HCT116 (cell line): Measurements from ENCODE around the gene CALU. TPM values are rescaled to one million over a fixed set of nuclear protein-coding genes. Genes with fewer than 3 reads are reported as not detected.

Source experiments
- ATAC-seq: fragments of 200-7000 bp; cut with Tn5 transposase; 2 replicates; pipeline ENCODE4 v1.9.1; 2020; ENCODE audit warnings: mild to moderate bottlenecking, moderate library complexity
- BruUV-seq: library from RNA; stranded (reverse); fragments of 400-500 nt; replicated peaks from 2 replicates; lab custom pipeline; 2021; lab: Mats Ljungman, UMichigan
- CTCF ChIA-PET: fragments of 300-600 bp; sonication (Branson Sonifier 250); formaldehyde crosslinking; loops from one replicate; lab custom pipeline; 2021; ENCODE audit warnings: antibody characterized with exemption; lab: Charles Lee
- POLR2A ChIA-PET: fragments of 300-600, 350-600 bp; sonication (Branson Sonifier 250); formaldehyde crosslinking; loops from one replicate; lab custom pipeline; 2021; ENCODE audit warnings: antibody characterized with exemption; lab: Charles Lee
- RAD21 ChIA-PET, 2 experiments: fragments of 300-600 bp; sonication (Branson Sonifier 250); formaldehyde crosslinking; loops; one replicate each; lab custom pipeline; 2023; ENCODE audit warnings: low total read pairs in 2 of 2; ENCODE audit not compliant: uncharacterized antibody in 2 of 2, unreplicated experiment in 2 of 2, low non-redundant PET in 1 of 2; lab: Charles Lee
- DNase-seq: peaks from one replicate; pipeline ENCODE4 v3.0.0-alpha.2; 2010; ENCODE audit warnings: low read depth, low spot score
- H2AFZ ChIP-seq: fragments of 200-600 bp; shearing (Covaris generic), sonication (generic); 2 replicates; pipeline ENCODE4 v1.6.1; 2017; ENCODE audit warnings: low read depth, mixed run types, mixed read lengths, antibody characterized with exemption, low read length; ENCODE audit not compliant: poor library complexity, severe bottlenecking
- H3K27ac ChIP-seq: 2 replicates; pipeline ENCODE4 v1.5.1; 2012; ENCODE audit warnings: low read depth, low read length
- H3K27me3 ChIP-seq: fragments of 200-600 bp; sonication (generic); 2 replicates; pipeline ENCODE4 v1.6.1; 2016; ENCODE audit warnings: mixed run types, low read length, mixed read lengths; ENCODE audit not compliant: insufficient read depth
- H3K36me3 ChIP-seq, 2 experiments: fragments of 200-500 bp in 1 of 2; fragments of 200-600 bp in 1 of 2; sonication (Bioruptor generic) in 1 of 2; sonication (generic) in 1 of 2; 2 replicates each; pipeline versions ENCODE4 v1.5.1 to v1.6.1; 2014 to 2016; ENCODE audit warnings: low read length in 2 of 2, inconsistent platforms in 1 of 2, mixed read lengths in 1 of 2, mixed run types in 1 of 2; ENCODE audit not compliant: insufficient read depth in 2 of 2, control insufficient read depth in 1 of 2
- H3K4me1 ChIP-seq, 2 experiments: fragments of 200-600 bp in 1 of 2; sonication (generic) in 1 of 2; 2 replicates each; pipeline versions ENCODE4 v1.5.1 to v1.6.1; 2012 to 2017; ENCODE audit warnings: low read length in 2 of 2, inconsistent platforms in 1 of 2, mild to moderate bottlenecking in 1 of 2, mixed read lengths in 1 of 2, mixed run types in 1 of 2, moderate library complexity in 1 of 2; ENCODE audit not compliant: insufficient read depth in 2 of 2, control insufficient read depth in 1 of 2
- H3K4me2 ChIP-seq: fragments of 200-600 bp; sonication (generic); 2 replicates; pipeline ENCODE4 v1.6.1; 2017; ENCODE audit warnings: mixed run types, low read length, mixed read lengths
- H3K4me3 ChIP-seq, 2 experiments: fragments of 200-600 bp in 1 of 2; sonication (generic) in 1 of 2; replicated peaks in 1 of 2; 2 replicates each; pipeline ENCODE4 v1.5.1; 2011 to 2016; ENCODE audit warnings: low read length in 2 of 2, control low read depth in 1 of 2, low read depth in 1 of 2, mild to moderate bottlenecking in 1 of 2, mixed read lengths in 1 of 2, mixed run types in 1 of 2
- H3K79me2 ChIP-seq: fragments of 200-600 bp; sonication (generic); 2 replicates; pipeline ENCODE4 v1.6.1; 2017; ENCODE audit warnings: mild to moderate bottlenecking, mixed run types, low read length, moderate library complexity, mixed read lengths; ENCODE audit not compliant: insufficient read depth
- H3K9ac ChIP-seq: fragments of 200-600 bp; sonication (generic); 2 replicates; pipeline ENCODE4 v1.6.1; 2016; ENCODE audit warnings: low read length, mixed read lengths
- H3K9me2 ChIP-seq: fragments of 200-600 bp; sonication (generic), shearing (Covaris generic); 2 replicates; pipeline ENCODE4 v1.6.1; 2017; ENCODE audit warnings: mixed run types, mild to moderate bottlenecking, moderate library complexity; ENCODE audit not compliant: insufficient read depth
- H3K9me3 ChIP-seq, 2 experiments: fragments of 200-500 bp in 1 of 2; fragments of 200-600 bp in 1 of 2; sonication (Bioruptor generic) in 1 of 2; sonication (generic) in 1 of 2; 2 replicates each; pipeline ENCODE4 v1.6.1; 2014 to 2017; ENCODE audit warnings: low read length in 2 of 2, mixed read lengths in 2 of 2, inconsistent platforms in 1 of 2, low read depth in 1 of 2, mild to moderate bottlenecking in 1 of 2, mixed run types in 1 of 2, moderate library complexity in 1 of 2; ENCODE audit not compliant: control insufficient read depth in 1 of 2, insufficient read depth in 1 of 2
- H4K20me1 ChIP-seq: fragments of 200-600 bp; sonication (generic), shearing (Covaris generic); 2 replicates; pipeline ENCODE4 v1.6.1; 2017; ENCODE audit warnings: mixed run types, mild to moderate bottlenecking, moderate library complexity; ENCODE audit not compliant: insufficient read depth
- ATF3 ChIP-seq: IDR thresholded peaks from 2 replicates; pipeline ENCODE4 v1.6.1; 2012
- CBX3 ChIP-seq: IDR thresholded peaks from 2 replicates; pipeline ENCODE4 v1.6.1; 2012; ENCODE audit warnings: low read depth
- CEBPB ChIP-seq: IDR thresholded peaks from 2 replicates; pipeline ENCODE4 v1.6.1; 2012; ENCODE audit warnings: low read depth
- CTCF ChIP-seq, 3 experiments: fragments of 200-600 bp in 1 of 3; sonication (generic) in 1 of 3; IDR thresholded peaks in 2 of 3; conservative IDR thresholded peaks in 1 of 3; 2 replicates each; pipeline ENCODE4 v1.5.1; 2012 to 2017; ENCODE audit warnings: low read depth in 2 of 3, low read length in 2 of 3, antibody characterized with exemption in 1 of 3, borderline replicate concordance in 1 of 3, control low read depth in 1 of 3, mild to moderate bottlenecking in 1 of 3, mixed read lengths in 1 of 3, mixed run types in 1 of 3, moderate library complexity in 1 of 3; ENCODE audit not compliant: insufficient read depth in 1 of 3
- EGR1 ChIP-seq: IDR thresholded peaks from 2 replicates; pipeline ENCODE4 v1.6.1; 2012; ENCODE audit warnings: low read depth
- ELF1 ChIP-seq: IDR thresholded peaks from 2 replicates; pipeline ENCODE4 v1.6.1; 2012; ENCODE audit warnings: low read depth, borderline replicate concordance
- EZH2 ChIP-seq: fragments of 200-600 bp; sonication (generic); IDR thresholded peaks from 2 replicates; pipeline ENCODE4 v1.6.1; 2017; ENCODE audit warnings: antibody characterized with exemption, mixed run types
- FOSL1 ChIP-seq: IDR thresholded peaks from 2 replicates; pipeline ENCODE4 v1.6.1; 2012; ENCODE audit warnings: low read depth
- JUND ChIP-seq: IDR thresholded peaks from 2 replicates; pipeline ENCODE4 v1.6.1; 2012
- MAX ChIP-seq: IDR thresholded peaks from 2 replicates; pipeline ENCODE4 v1.6.1; 2012
- POLR2A ChIP-seq: IDR thresholded peaks from 2 replicates; pipeline ENCODE4 v1.7.0; 2011; ENCODE audit warnings: borderline replicate concordance; ENCODE audit not compliant: insufficient read depth, insufficient read length; ENCODE audit errors: extremely low read depth
- RAD21 ChIP-seq: IDR thresholded peaks from 2 replicates; pipeline ENCODE4 v1.6.1; 2012; ENCODE audit warnings: low read depth, mild to moderate bottlenecking
- REST ChIP-seq: IDR thresholded peaks from 2 replicates; pipeline ENCODE4 v1.6.1; 2012; ENCODE audit warnings: low read depth
- SIN3A ChIP-seq: IDR thresholded peaks from 2 replicates; pipeline ENCODE4 v1.6.1; 2012; ENCODE audit warnings: low read depth
- SP1 ChIP-seq: IDR thresholded peaks from 2 replicates; pipeline ENCODE4 v1.6.1; 2012; ENCODE audit warnings: low read depth
- YY1 ChIP-seq: IDR thresholded peaks from 2 replicates; pipeline ENCODE4 v1.6.1; 2011; ENCODE audit warnings: low read length, low read depth, moderate library complexity, mild to moderate bottlenecking; ENCODE audit not compliant: insufficient replicate concordance; ENCODE audit errors: extremely low read depth
- ZBTB33 ChIP-seq: IDR thresholded peaks from 2 replicates; pipeline ENCODE4 v1.6.1; 2011; ENCODE audit warnings: mild to moderate bottlenecking, low read length, moderate library complexity; ENCODE audit not compliant: insufficient replicate concordance; ENCODE audit errors: extremely low read depth
- ZFX ChIP-seq: fragments of 450-650 bp; IDR thresholded peaks from 2 replicates; pipeline ENCODE4 v1.6.1; 2017
- ZNF274 ChIP-seq: fragments of 200-500 bp; sonication (Bioruptor generic); IDR thresholded peaks from 2 replicates; pipeline ENCODE4 v1.6.1; 2014; ENCODE audit warnings: mild to moderate bottlenecking, low read depth, low read length, inconsistent platforms
- intact Hi-C: fragments of 100-400 bp; cut with micrococcal nuclease; formaldehyde crosslinking; loops from 2 replicates; pipeline ENCODE4 v1.10.0; 2022
- total RNA-seq: library from RNA; stranded (reverse); gene quantifications from one replicate; pipeline ENCODE4 v1.2.1, GENCODE V29; 2021; ENCODE audit not compliant: unreplicated experiment

Gene CALU
- total RNA-seq, 1 experiment from 2014 or later: 106 TPM

- no peaks in the 10 kb centered on the region for H3K27me3 ChIP-seq
Observed at GRCh38 chr7:128788446-128789412, 49.6 kb downstream of the CALU start.

More at GRCh38 chr7:128788446-128789412, 49.6 kb downstream of the CALU start:
- Histone ChIP-seq H3K9me2 (no peaks in the 10 kb centered on the region), H3K4me3 (no peak overlapping the region), H3K36me3 (no peaks in the 10 kb centered on the region), H3K27ac (no peak overlapping the region), H3K79me2 (no peaks in the 10 kb centered on the region), H3K4me2 (no peak overlapping the region), H3K4me1 (peaks cover 0 to 6% of the 10 kb centered on the region in 2 experiments; a peak in 1 of 4 replicates), H2AFZ (no peak overlapping the region), H3K9me3 (no peaks in the 10 kb centered on the region), H3K9ac (no peak overlapping the region), H4K20me1 (no peaks in the 10 kb centered on the region)
- ChIA-PET CTCF (no interaction called here), RAD21 (no interaction called here), POLR2A (no interaction called here)
- TF ChIP-seq ELF1: no peak
- no peak for TF ChIP-seq RAD21
- TF ChIP-seq MAX: no peak
- TF ChIP-seq FOSL1: no peak
- no peak for TF ChIP-seq YY1
- no peak for TF ChIP-seq REST
- TF ChIP-seq EZH2: no peak
- no peak for TF ChIP-seq ZNF274
- no peak for TF ChIP-seq CTCF (IDR thresholded peaks at IDR 0.05 in 2 of 3, conservative IDR thresholded peaks at IDR 0.05 in 1 of 3; ENCODE audit: borderline replicate concordance in 1 of 3, insufficient read depth in 1 of 3, low read depth in 2 of 3, low read length in 2 of 3)
- no peak for TF ChIP-seq CBX3
- TF ChIP-seq ZBTB33: no peak
- TF ChIP-seq ATF3: no peak
- TF ChIP-seq SIN3A: no peak
- no peak for TF ChIP-seq CEBPB
- TF ChIP-seq EGR1: no peak
- no peak for TF ChIP-seq JUND
- no peak for TF ChIP-seq SP1
- TF ChIP-seq ZFX: no peak
- TF ChIP-seq POLR2A: no peak
- DNase-seq (no peak), ATAC-seq (no peak)
- intact Hi-C loops: no loop called here
- BruUV-seq: no TSS peak
